Measurements from ENCODE around the gene ABCA3. TPM values are rescaled to one million over a fixed set of nuclear protein-coding genes. Genes with fewer than 3 reads are reported as not detected.

ABCA3 gene
- total and polyA plus RNA-seq, 3 experiments from 2014 or later: 4.1 to 7.9 (median 7.0) TPM

GRCh38 chr16:2341456-2342447 lies 1.2 kb upstream of the ABCA3 start:
- H3K36me3 Mint-ChIP-seq: no peaks in the 10 kb centered on the region
- Histone ChIP-seq H3K36me3 (ENCODE audit: insufficient read depth, low read length) (no peaks in the 10 kb centered on the region), H3K4me1 (ENCODE audit: insufficient read depth, low read length) (peaks cover 11% of the 10 kb centered on the region), H3K27me3 (ENCODE audit: insufficient read depth, low read length, poor library complexity, severe bottlenecking) (no peaks in the 10 kb centered on the region), H3K27ac (ENCODE audit: low read depth, low read length) (no peak overlapping the region), H3K4me3 (ENCODE audit: low read length) (no peak overlapping the region), H3K9me3 (ENCODE audit: low read length) (no peaks in the 10 kb centered on the region)
- CTCF ChIA-PET: no interaction called here
- H3K27me3 Mint-ChIP-seq: peaks cover 0 to 3% of the 10 kb centered on the region in 2 donors
- peak overlapping the region; percentile 41 to 84 (median 49) for H3K4me3 Mint-ChIP-seq
- POLR2A ChIA-PET: no interaction called here
- peak in 1 of 5 donors; percentile 10 for DNase-seq
- no peaks in the 10 kb centered on the region for H3K9me3 Mint-ChIP-seq
- H3K4me1 Mint-ChIP-seq: peaks cover 13 to 17% (median 15%) of the 10 kb centered on the region in 3 donors
- peak overlapping the region in 2 of 8 donors; percentile 61 to 86 for H3K27ac Mint-ChIP-seq

GRCh38 chr16:2339521-2340484 lies 725 bp downstream of the ABCA3 start:
- Histone ChIP-seq H3K36me3 (ENCODE audit: insufficient read depth, low read length) (no peaks in the 10 kb centered on the region), H3K4me1 (ENCODE audit: insufficient read depth, low read length) (peaks cover 11% of the 10 kb centered on the region), H3K4me3 (ENCODE audit: low read length) (peak overlapping the region; percentile 68), H3K27me3 (ENCODE audit: insufficient read depth, low read length, poor library complexity, severe bottlenecking) (no peaks in the 10 kb centered on the region), H3K27ac (ENCODE audit: low read depth, low read length) (peak overlapping the region; percentile 51), H3K9me3 (ENCODE audit: low read length) (no peaks in the 10 kb centered on the region)
- ChIA-PET POLR2A (interaction anchor here (0.5 kb wide), 1 partner anchor 10 kb away, joined by 4 read pairs; no protein-coding TSS in a partner anchor), CTCF (interaction anchor here (0.6 to 1.2 kb wide), 6 partner anchors 10 to 162 kb away, joined by 3 to 6 read pairs (median 3); no protein-coding TSS in a partner anchor)
- peak overlapping the region in 4 of 8 donors; percentile 21 to 67 (median 59) for H3K27ac Mint-ChIP-seq
- peak overlapping the region; percentile 84 to 92 (median 86) for H3K4me3 Mint-ChIP-seq
- H3K27me3 Mint-ChIP-seq: peaks cover 0 to 3% of the 10 kb centered on the region in 2 donors
- no peaks in the 10 kb centered on the region for H3K9me3 Mint-ChIP-seq
- peak; percentile 4 to 59 (median 26) for DNase-seq
- H3K4me1 Mint-ChIP-seq: peaks cover 15 to 25% (median 17%) of the 10 kb centered on the region in 3 donors
- H3K36me3 Mint-ChIP-seq: no peaks in the 10 kb centered on the region

GRCh38 chr16:2337431-2338296 lies 2.9 kb downstream of the ABCA3 start:
- Mint-ChIP-seq H3K9me3 (no peaks in the 10 kb centered on the region), H3K4me3 (peak overlapping the region in 5 of 7 donors; percentile 6 to 64 (median 43)), H3K27me3 (peaks cover 0 to 4% of the 10 kb centered on the region in 2 donors), H3K36me3 (no peaks in the 10 kb centered on the region), H3K4me1 (peaks cover 15 to 25% (median 17%) of the 10 kb centered on the region in 3 donors), H3K27ac (peak overlapping the region in 1 of 8 donors; percentile 78)
- Histone ChIP-seq H3K27ac (ENCODE audit: low read depth, low read length) (no peak overlapping the region), H3K36me3 (ENCODE audit: insufficient read depth, low read length) (no peaks in the 10 kb centered on the region), H3K4me1 (ENCODE audit: insufficient read depth, low read length) (peaks cover 11% of the 10 kb centered on the region), H3K27me3 (ENCODE audit: insufficient read depth, low read length, poor library complexity, severe bottlenecking) (no peaks in the 10 kb centered on the region), H3K9me3 (ENCODE audit: low read length) (no peaks in the 10 kb centered on the region), H3K4me3 (ENCODE audit: low read length) (no peak overlapping the region)
- no peak for DNase-seq
- CTCF ChIA-PET: interaction anchor here (0.7 to 1.2 kb wide), 2 partner anchors 143 to 164 kb away, joined by 4 to 6 read pairs; no protein-coding TSS in a partner anchor
- POLR2A ChIA-PET: no interaction called here

- Histone ChIP-seq H3K4me3 (ENCODE audit: low read length) (no peak overlapping the region), H3K27me3 (ENCODE audit: insufficient read depth, low read length, poor library complexity, severe bottlenecking) (no peaks in the 10 kb centered on the region), H3K4me1 (ENCODE audit: insufficient read depth, low read length) (peaks cover 11% of the 10 kb centered on the region), H3K9me3 (ENCODE audit: low read length) (no peaks in the 10 kb centered on the region), H3K27ac (ENCODE audit: low read depth, low read length) (no peak overlapping the region), H3K36me3 (ENCODE audit: insufficient read depth, low read length) (no peaks in the 10 kb centered on the region)
- peak overlapping the region in 1 of 8 donors; percentile 71 for H3K27ac Mint-ChIP-seq
- H3K4me3 Mint-ChIP-seq: peak overlapping the region in 1 of 7 donors; percentile 85
- H3K4me1 Mint-ChIP-seq: peaks cover 12 to 18% (median 13%) of the 10 kb centered on the region in 3 donors
- no peak for DNase-seq
- POLR2A ChIA-PET: interaction anchor here (0.6 kb wide), 1 partner anchor 54 kb away, joined by 4 read pairs; no protein-coding TSS in a partner anchor
- H3K36me3 Mint-ChIP-seq: no peaks in the 10 kb centered on the region
- CTCF ChIA-PET: no interaction called here
- H3K27me3 Mint-ChIP-seq: peaks cover 3 to 11% of the 10 kb centered on the region in 2 donors
- no peaks in the 10 kb centered on the region for H3K9me3 Mint-ChIP-seq
Measured at GRCh38 chr16:2335286-2335895, 5.1 kb downstream of the ABCA3 start.

GRCh38 chr16:2333772-2334379 lies 6.7 kb downstream of the ABCA3 start:
- no peaks in the 10 kb centered on the region for H3K36me3 Mint-ChIP-seq
- POLR2A ChIA-PET: interaction anchor here (0.6 to 0.7 kb wide), 2 partner anchors 135 to 788 kb away, joined by 3 to 5 read pairs; no protein-coding TSS in a partner anchor

GRCh38 chr16:2333231-2333630 lies 7.3 kb downstream of the ABCA3 start:
- ChIA-PET CTCF (no interaction called here), POLR2A (no interaction called here)
- H3K36me3 Mint-ChIP-seq: peaks cover 0 to 1% (median 0%) of the 10 kb centered on the region in 3 donors
- H3K27ac Mint-ChIP-seq: no peak overlapping the region
- no peaks in the 10 kb centered on the region for H3K36me3 ChIP-seq (ENCODE audit: insufficient read depth, low read length)
- H3K4me3 Mint-ChIP-seq: no peak overlapping the region
- peaks cover 2 to 8% (median 4%) of the 10 kb centered on the region in 3 donors for H3K4me1 Mint-ChIP-seq
- H3K4me3 ChIP-seq (ENCODE audit: low read length): no peak overlapping the region
- peaks cover under 1% of the 10 kb centered on the region for H3K4me1 ChIP-seq (ENCODE audit: insufficient read depth, low read length)
- H3K27me3 ChIP-seq (ENCODE audit: insufficient read depth, low read length, poor library complexity, severe bottlenecking): no peaks in the 10 kb centered on the region
- H3K27ac ChIP-seq (ENCODE audit: low read depth, low read length): no peak overlapping the region
- H3K9me3 Mint-ChIP-seq: no peaks in the 10 kb centered on the region
- no peaks in the 10 kb centered on the region for H3K9me3 ChIP-seq (ENCODE audit: low read length)
- DNase-seq: no peak
- H3K27me3 Mint-ChIP-seq: peaks cover 3 to 11% of the 10 kb centered on the region in 2 donors

More at GRCh38 chr16:2333772-2334379, 6.7 kb downstream of the ABCA3 start:
- H3K27me3 Mint-ChIP-seq: peaks cover 3 to 11% of the 10 kb centered on the region in 2 donors
- Histone ChIP-seq H3K27ac (ENCODE audit: low read depth, low read length) (no peak overlapping the region), H3K4me1 (ENCODE audit: insufficient read depth, low read length) (peaks cover 4% of the 10 kb centered on the region), H3K36me3 (ENCODE audit: insufficient read depth, low read length) (no peaks in the 10 kb centered on the region), H3K4me3 (ENCODE audit: low read length) (no peak overlapping the region), H3K27me3 (ENCODE audit: insufficient read depth, low read length, poor library complexity, severe bottlenecking) (no peaks in the 10 kb centered on the region), H3K9me3 (ENCODE audit: low read length) (no peaks in the 10 kb centered on the region)
- no peak for DNase-seq
- no peak overlapping the region for H3K4me3 Mint-ChIP-seq
- no peak overlapping the region for H3K27ac Mint-ChIP-seq
- no peaks in the 10 kb centered on the region for H3K9me3 Mint-ChIP-seq
- CTCF ChIA-PET: no interaction called here
- peaks cover 4 to 9% (median 4%) of the 10 kb centered on the region in 3 donors for H3K4me1 Mint-ChIP-seq
